ENCODE measurements around the gene NTN3.

The NTN3 gene

GRCh38 chr16:2455081-2455845 lies 15.8 kb upstream of the NTN3 start:
- H3K27me3 Mint-ChIP-seq (ENCODE audit: low read depth): no peaks in the 10 kb centered on the region
- no peak for DNase-seq (ENCODE audit: low spot score)

DNA sequence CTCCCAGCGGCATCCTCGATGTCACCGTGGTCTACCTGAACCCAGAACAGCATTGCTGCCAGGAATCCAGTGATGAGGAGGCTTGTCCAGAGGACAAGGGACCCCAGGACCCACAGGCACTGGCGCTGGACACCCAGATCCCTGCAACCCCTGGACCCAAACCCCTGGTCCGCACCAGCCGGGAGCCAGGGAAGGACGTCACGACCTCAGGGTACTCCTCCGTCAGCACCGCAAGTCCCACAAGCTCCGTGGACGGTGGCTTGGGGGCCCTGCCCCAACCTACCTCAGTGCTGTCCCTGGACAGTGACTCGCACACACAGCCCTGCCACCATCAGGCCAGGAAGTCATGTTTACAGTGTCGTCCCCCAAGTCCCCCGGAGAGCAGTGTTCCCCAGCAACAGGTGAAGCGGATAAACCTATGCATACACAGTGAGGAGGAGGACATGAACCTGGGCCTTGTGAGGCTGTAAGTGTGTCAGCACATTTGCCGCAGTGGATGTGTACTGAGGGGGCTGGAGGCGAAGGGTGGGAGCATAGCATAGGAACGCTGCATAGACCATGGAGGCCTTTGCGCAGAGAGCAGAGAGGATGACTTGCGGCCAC lies 14.4 kb upstream of the NTN3 start:
- Mint-ChIP-seq H3K27me3 (ENCODE audit: low read depth) (no peaks in the 10 kb centered on the region), H3K4me3 (no peak overlapping the region), H3K9me3 (no peaks in the 10 kb centered on the region), H3K27ac (no peak overlapping the region), H3K4me1 (ENCODE audit: low read depth) (peaks cover 4% of the 10 kb centered on the region), H3K36me3 (ENCODE audit: low read depth) (peaks cover 45% of the 10 kb centered on the region)
- DNase-seq (ENCODE audit: low spot score): no peak

More at GRCh38 chr16:2455081-2455845, 15.8 kb upstream of the NTN3 start:
- Mint-ChIP-seq H3K36me3 (ENCODE audit: low read depth) (peaks cover 49% of the 10 kb centered on the region), H3K27ac (no peak overlapping the region), H3K9me3 (no peaks in the 10 kb centered on the region), H3K4me3 (no peak overlapping the region), H3K4me1 (ENCODE audit: low read depth) (peaks cover 4% of the 10 kb centered on the region)

DNA sequence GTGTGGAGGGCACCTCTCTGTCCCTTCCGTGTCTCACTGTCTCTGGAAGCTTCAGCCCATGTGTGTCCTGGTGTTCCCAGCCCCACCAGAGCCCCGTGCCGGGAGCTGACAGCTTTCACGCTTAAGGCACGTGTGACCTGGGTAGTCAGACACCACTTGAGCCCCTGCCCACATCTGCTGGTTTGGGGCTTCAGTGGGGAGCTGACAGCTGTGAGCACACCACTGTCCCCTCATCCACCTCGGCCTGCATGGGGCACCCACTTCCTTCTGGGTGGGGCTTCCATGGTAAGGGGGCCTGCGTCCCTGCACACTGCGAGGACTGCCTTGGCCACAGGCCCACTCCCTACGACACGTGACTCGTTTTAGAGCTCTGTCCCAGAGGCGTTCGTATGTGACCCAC lies 13.8 kb upstream of the NTN3 start:
- H3K27me3 Mint-ChIP-seq (ENCODE audit: low read depth): no peaks in the 10 kb centered on the region
- no peak overlapping the region for H3K4me3 Mint-ChIP-seq
- no peak for DNase-seq (ENCODE audit: low spot score)
- H3K27ac Mint-ChIP-seq: no peak overlapping the region
- H3K4me1 Mint-ChIP-seq (ENCODE audit: low read depth): peaks cover 4% of the 10 kb centered on the region
- H3K36me3 Mint-ChIP-seq (ENCODE audit: low read depth): peaks cover 43% of the 10 kb centered on the region
- no peaks in the 10 kb centered on the region for H3K9me3 Mint-ChIP-seq

GRCh38 chr16:2457946-2458345 lies 13.2 kb upstream of the NTN3 start:
- Mint-ChIP-seq H3K36me3 (ENCODE audit: low read depth) (peaks cover 38% of the 10 kb centered on the region), H3K9me3 (no peaks in the 10 kb centered on the region), H3K4me1 (ENCODE audit: low read depth) (peaks cover 4% of the 10 kb centered on the region), H3K4me3 (no peak overlapping the region), H3K27ac (no peak overlapping the region), H3K27me3 (ENCODE audit: low read depth) (no peaks in the 10 kb centered on the region)
- no peak for DNase-seq (ENCODE audit: low spot score)

DNA sequence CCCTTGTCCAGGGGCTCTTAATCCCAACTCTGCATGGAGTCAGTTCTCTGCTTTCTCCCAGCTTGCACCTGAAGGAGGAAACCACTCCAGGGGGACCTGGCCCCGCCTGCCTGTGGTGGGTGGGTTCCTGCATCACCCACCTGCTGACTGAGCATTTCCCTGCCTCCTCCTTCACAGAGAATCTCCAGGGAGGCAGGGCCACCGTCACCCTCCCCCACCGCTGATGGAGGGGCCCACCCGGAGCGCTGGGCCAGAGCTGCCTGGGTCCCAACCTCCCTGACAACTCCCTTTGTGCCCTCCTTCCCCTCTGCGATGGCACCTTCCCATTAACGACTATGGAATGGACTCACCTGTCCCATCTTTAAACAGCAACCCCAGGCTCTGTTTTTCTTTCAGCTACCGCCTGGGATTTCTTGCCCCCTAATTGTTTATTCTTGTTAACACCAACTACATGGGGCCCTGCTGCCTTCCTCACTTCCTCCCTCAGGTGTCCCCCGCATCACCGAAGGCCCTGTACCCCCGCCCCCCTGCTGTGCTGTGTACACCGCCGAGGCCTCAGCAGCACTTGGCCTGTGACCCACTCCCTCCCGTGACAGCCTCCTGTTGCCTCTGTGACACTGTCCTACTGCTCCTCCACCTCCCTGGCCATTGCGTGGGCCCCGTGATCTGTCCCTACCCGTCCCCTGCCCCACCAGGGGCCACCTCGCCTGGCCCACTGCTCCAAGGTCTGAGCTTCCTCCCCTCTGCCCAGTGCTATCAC lies 12.0 kb upstream of the NTN3 start:
- Mint-ChIP-seq H3K4me3 (peak overlapping the region; percentile 81), H3K36me3 (ENCODE audit: low read depth) (peaks cover 29% of the 10 kb centered on the region), H3K27me3 (ENCODE audit: low read depth) (no peaks in the 10 kb centered on the region), H3K27ac (peak overlapping the region; percentile 91), H3K9me3 (no peaks in the 10 kb centered on the region), H3K4me1 (ENCODE audit: low read depth) (peaks cover 4% of the 10 kb centered on the region)
- no peak for DNase-seq (ENCODE audit: low spot score)

DNA sequence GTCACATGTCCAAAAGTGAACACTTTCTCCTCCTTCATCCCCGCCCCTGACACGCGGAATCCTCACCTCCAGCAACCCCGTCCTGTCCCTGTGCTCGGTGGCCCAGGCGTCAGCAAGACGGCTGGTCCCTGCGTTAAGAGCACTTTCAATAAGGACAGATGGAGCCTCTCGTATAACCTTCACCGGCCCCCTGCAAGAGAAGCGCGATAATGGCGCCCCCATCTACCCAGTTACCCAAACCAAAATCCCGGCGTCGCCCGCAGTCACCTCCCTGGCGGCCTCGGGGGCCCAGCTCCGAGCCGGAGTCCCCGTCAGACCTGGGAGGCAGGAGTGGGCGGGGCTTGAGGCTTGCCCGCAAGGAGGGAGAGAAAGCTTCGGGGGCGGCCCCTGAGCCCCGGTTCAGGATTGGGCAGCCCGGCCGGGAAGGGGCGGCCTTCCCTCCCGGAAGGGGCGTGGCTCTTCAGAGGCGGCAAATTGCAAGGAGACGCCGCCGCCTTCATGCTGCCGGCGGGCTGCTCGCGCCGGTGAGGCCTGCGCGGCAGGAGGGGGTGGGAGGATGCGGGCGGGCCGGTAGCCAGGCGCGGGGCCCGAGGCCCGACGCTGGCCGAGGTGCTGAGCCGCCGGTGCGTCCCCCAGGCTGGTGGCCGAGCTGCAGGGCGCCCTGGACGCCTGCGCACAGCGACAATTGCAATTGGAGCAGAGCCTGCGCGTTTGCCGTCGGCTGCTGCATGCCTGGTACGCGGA lies 11.3 kb upstream of the NTN3 start, which contains the start of gene TEDC2:
Gene TEDC2, plus strand, starts transcription at position 463 of the 744 bp plus-strand sequence. Its CDS starts 36 bp downstream, at position 499.
- H3K4me3 Mint-ChIP-seq: peak within 1 kb of the TSS; percentile 81
- H3K27ac Mint-ChIP-seq: peak within 1 kb of the TSS; percentile 91
- no peaks in the 10 kb centered on the region for H3K9me3 Mint-ChIP-seq
- H3K36me3 Mint-ChIP-seq (ENCODE audit: low read depth): peaks cover 27% of the 10 kb centered on the region
- peaks cover 4% of the 10 kb centered on the region for H3K4me1 Mint-ChIP-seq (ENCODE audit: low read depth)
- peak; percentile 96 for DNase-seq (ENCODE audit: low spot score)
- no peaks in the 10 kb centered on the region for H3K27me3 Mint-ChIP-seq (ENCODE audit: low read depth)

- Mint-ChIP-seq H3K4me1 (ENCODE audit: low read depth) (peaks cover 4% of the 10 kb centered on the region), H3K27me3 (ENCODE audit: low read depth) (no peaks in the 10 kb centered on the region), H3K9me3 (no peaks in the 10 kb centered on the region), H3K36me3 (ENCODE audit: low read depth) (peaks cover 23% of the 10 kb centered on the region), H3K4me3 (peak overlapping the region; percentile 67), H3K27ac (no peak overlapping the region)
- DNase-seq (ENCODE audit: low spot score): no peak
These were observed 10.7 kb upstream of the NTN3 start for GRCh38 chr16:2460391-2460713.

GRCh38 chr16:2460916-2461315 lies 10.2 kb upstream of the NTN3 start:
- Mint-ChIP-seq H3K4me1 (ENCODE audit: low read depth) (peaks cover 4% of the 10 kb centered on the region), H3K27ac (no peak overlapping the region), H3K36me3 (ENCODE audit: low read depth) (peaks cover 18% of the 10 kb centered on the region), H3K4me3 (peak overlapping the region; percentile 67), H3K27me3 (ENCODE audit: low read depth) (no peaks in the 10 kb centered on the region), H3K9me3 (no peaks in the 10 kb centered on the region)
- DNase-seq (ENCODE audit: low spot score): no peak

DNA sequence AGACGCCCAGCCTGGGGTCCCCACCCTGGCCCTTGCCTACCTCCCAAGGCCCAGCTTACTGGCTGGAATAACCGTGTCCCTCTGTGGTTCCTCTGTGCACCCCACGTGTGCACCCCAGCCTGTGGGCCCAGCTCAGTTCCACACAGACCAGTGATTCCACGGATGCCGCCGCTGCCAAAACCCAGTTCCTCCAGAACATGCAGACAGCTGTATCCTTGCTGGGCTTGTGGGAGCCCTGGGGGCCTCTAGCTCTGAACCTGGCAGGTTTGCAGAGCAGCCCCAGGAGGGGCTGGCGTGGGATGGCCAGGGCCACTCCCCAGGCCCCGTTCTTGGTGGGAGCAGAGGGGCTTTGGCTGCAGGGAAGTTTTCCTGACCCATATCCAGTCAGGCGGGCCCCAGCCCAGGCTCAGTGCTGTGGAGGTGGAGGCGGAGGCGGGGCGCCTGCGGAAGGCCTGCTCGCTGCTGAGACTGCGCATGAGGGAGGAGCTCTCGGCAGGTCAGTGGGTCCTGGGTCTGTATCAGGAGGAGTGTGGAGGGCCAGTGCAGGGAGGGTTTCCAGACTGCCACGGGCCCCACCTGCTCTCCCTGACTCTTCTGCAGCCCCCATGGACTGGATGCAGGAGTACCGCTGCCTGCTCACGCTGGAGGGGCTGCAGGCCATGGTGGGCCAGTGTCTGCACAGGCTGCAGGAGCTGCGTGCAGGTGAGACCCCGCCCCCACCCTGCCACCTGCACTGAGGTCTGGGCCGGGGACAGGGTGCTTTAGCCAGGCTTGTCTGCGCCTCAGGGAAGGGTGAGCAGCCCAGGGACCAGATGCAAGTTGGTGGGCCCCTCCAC lies 8.8 kb upstream of the NTN3 start:
- no peak overlapping the region for H3K4me3 Mint-ChIP-seq
- peaks cover 3% of the 10 kb centered on the region for H3K27me3 Mint-ChIP-seq (ENCODE audit: low read depth)
- H3K36me3 Mint-ChIP-seq (ENCODE audit: low read depth): peaks cover 7% of the 10 kb centered on the region
- H3K27ac Mint-ChIP-seq: no peak overlapping the region
- no peak for DNase-seq (ENCODE audit: low spot score)
- H3K9me3 Mint-ChIP-seq: no peaks in the 10 kb centered on the region
- H3K4me1 Mint-ChIP-seq (ENCODE audit: low read depth): peaks cover 4% of the 10 kb centered on the region

- Mint-ChIP-seq H3K27ac (no peak overlapping the region), H3K27me3 (ENCODE audit: low read depth) (peaks cover 12% of the 10 kb centered on the region), H3K4me1 (ENCODE audit: low read depth) (peaks cover 5% of the 10 kb centered on the region), H3K4me3 (no peak overlapping the region), H3K9me3 (no peaks in the 10 kb centered on the region), H3K36me3 (ENCODE audit: low read depth) (peaks cover 2% of the 10 kb centered on the region)
- DNase-seq (ENCODE audit: low spot score): no peak
These were observed 6.8 kb upstream of the NTN3 start for GRCh38 chr16:2464333-2464732.

- Mint-ChIP-seq H3K9me3 (no peaks in the 10 kb centered on the region), H3K4me1 (ENCODE audit: low read depth) (peaks cover 1% of the 10 kb centered on the region), H3K36me3 (ENCODE audit: low read depth) (peaks cover 2% of the 10 kb centered on the region)
These were observed 5.3 kb upstream of the NTN3 start for GRCh38 chr16:2465653-2466415.

DNA sequence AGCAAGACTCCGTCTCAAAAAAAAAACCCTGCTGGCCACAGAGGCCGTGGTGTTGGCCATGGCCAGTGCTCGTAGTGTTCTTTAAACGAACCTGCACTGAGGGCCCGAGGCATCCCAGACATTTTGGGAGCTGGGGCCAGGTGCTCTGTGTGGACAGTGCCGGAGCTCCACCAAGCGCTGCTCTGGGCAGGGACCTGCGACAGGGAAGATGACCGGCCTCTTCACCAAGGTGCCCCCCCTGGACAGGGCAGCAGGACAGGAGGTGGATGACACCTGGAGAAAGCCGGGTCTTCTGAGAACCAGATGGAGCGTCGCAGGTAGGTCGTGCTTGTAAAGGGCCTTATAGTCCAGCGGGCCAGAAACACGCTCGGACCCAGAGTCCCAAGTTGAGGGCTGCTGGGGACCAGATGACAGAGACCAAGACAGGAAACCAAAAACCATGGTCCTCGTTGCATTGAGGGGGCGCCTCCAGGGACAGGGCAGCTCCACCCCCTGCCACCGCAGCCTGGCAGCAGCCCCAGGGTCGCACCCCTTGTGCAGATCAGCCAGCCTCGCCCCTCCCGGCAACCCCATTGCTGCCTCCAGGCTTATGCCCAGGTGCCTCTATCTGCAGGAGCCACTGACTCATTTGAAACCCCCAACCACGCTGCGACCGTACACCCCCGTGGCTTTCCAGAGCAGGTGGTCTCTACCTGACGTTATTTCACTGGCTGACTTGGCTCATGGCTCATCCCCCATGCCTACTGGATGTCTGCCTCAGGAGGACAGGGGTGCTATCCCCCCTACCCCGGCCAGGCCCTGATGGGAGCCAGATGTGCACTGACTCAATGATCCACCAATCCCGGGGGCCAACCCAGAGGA lies 4.2 kb upstream of the NTN3 start:
- Mint-ChIP-seq H3K36me3 (ENCODE audit: low read depth) (peaks cover 2% of the 10 kb centered on the region), H3K9me3 (no peaks in the 10 kb centered on the region), H3K27ac (no peak overlapping the region), H3K27me3 (ENCODE audit: low read depth) (peaks cover 28% of the 10 kb centered on the region), H3K4me1 (ENCODE audit: low read depth) (peaks cover 1% of the 10 kb centered on the region), H3K4me3 (no peak overlapping the region)
- DNase-seq (ENCODE audit: low spot score): no peak

More at GRCh38 chr16:2465653-2466415, 5.3 kb upstream of the NTN3 start:
- Mint-ChIP-seq H3K4me3 (no peak overlapping the region), H3K27me3 (ENCODE audit: low read depth) (peaks cover 26% of the 10 kb centered on the region), H3K27ac (no peak overlapping the region)
- DNase-seq (ENCODE audit: low spot score): no peak
